GM12878 (cell line): ENCODE data around the gene SLC1A2.

ENCODE experiments used
- FOXM1 ChIP-seq: IDR thresholded peaks from 2 replicates; pipeline ENCODE4 v1.6.1; 2012; ENCODE audit warnings: low read depth, mild to moderate bottlenecking, inconsistent platforms, low read length, moderate library complexity
- NFYB ChIP-seq: IDR thresholded peaks from 2 replicates; pipeline ENCODE4 v1.6.1; 2011; ENCODE audit warnings: low read depth, mild to moderate bottlenecking, low read length, improper control_type of control experiment, moderate library complexity; ENCODE audit not compliant: insufficient read depth
- TAF1 ChIP-seq: IDR thresholded peaks from 2 replicates; pipeline ENCODE4 v1.6.1; 2011; ENCODE audit warnings: mild to moderate bottlenecking, low read depth, low read length, borderline replicate concordance

DNA sequence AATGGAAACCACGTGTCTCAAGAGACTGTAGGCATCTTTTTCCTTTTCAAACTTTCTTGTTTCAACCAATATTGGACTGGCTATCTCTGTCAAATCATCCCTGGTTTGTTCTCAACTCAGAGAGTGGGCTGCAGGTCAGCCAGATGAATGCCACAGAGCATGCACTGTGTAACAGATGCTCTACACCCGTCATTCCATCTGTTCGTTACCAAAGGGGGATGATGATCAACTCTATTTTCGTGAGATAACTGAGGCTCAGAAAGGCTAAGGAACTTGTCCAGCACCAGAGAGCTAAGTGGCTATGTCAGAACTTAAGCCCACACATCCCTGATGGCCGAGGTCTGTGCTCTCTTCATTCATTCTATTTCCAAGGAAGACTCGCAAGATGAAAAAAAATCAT, 42.1 kb downstream of the SLC1A2 start:
- TF ChIP-seq FOXM1 (no peak), NFYB (no peak), TAF1 (no peak)
